WTC11 (cell line): ENCODE measurements around the gene C17orf114.
A peak's percentile ranks its signal among the peaks of the same experiment; 100 is the strongest.

ENCODE experiments used
- ATAC-seq: fragments of 200-7000 bp; cut with Tn5 transposase; 2 replicates; pipeline ENCODE4 v1.10.0; 2021; ENCODE audit warnings: mild to moderate bottlenecking, moderate library complexity
- CTCF ChIA-PET: fragments of 300-600 bp; sonication (Branson Sonifier 250); formaldehyde crosslinking; loops from one replicate; lab custom pipeline; 2021; ENCODE audit warnings: antibody characterized with exemption; lab: Charles Lee
- POLR2A ChIA-PET: fragments of 350-600 bp; sonication (Branson Sonifier 250); formaldehyde crosslinking; loops from one replicate; lab custom pipeline; 2021; ENCODE audit warnings: antibody characterized with exemption; lab: Charles Lee
- DNase-seq: peaks from one replicate; pipeline ENCODE4 v3.0.0; 2021; ENCODE audit warnings: low spot score
- H3K27ac Mint-ChIP-seq: 2 replicates; pipeline ENCODE4 v1.8.0; 2021; ENCODE audit warnings: mixed read lengths
- H3K27me3 Mint-ChIP-seq: 2 replicates; pipeline ENCODE4 v1.8.0; 2021; ENCODE audit warnings: low read depth, mild to moderate bottlenecking, moderate library complexity, mixed read lengths
- H3K36me3 Mint-ChIP-seq: 2 replicates; pipeline ENCODE4 v1.8.0; 2021; ENCODE audit warnings: mixed read lengths
- H3K4me1 Mint-ChIP-seq: 2 replicates; pipeline ENCODE4 v1.8.0; 2022; ENCODE audit warnings: mixed read lengths
- H3K4me3 Mint-ChIP-seq: 2 replicates; pipeline ENCODE4 v1.8.0; 2021; ENCODE audit warnings: mild to moderate bottlenecking, moderate library complexity, mixed read lengths
- H3K9me3 Mint-ChIP-seq: 2 replicates; pipeline ENCODE4 v1.8.0; 2021; ENCODE audit warnings: mixed read lengths
- AFF4 ChIP-seq: sonication (generic); formaldehyde crosslinking; IDR thresholded peaks from 2 replicates; pipeline ENCODE4 v1.8.1; 2023; ENCODE audit warnings: mild to moderate bottlenecking, missing genetic modification reagents, borderline replicate concordance
- ATF1 ChIP-seq: sonication (generic); formaldehyde crosslinking; IDR thresholded peaks from 2 replicates; pipeline ENCODE4 v1.8.1; 2023; ENCODE audit warnings: mild to moderate bottlenecking, moderate library complexity, missing genetic modification reagents
- CTCF ChIP-seq: fragments of 200-600 bp; IDR thresholded peaks from 2 replicates; pipeline ENCODE4 v1.8.0; 2022; ENCODE audit warnings: antibody characterized with exemption
- ELF4 ChIP-seq: sonication (generic); formaldehyde crosslinking; IDR thresholded peaks from 2 replicates; pipeline ENCODE4 v1.8.1; 2022; ENCODE audit warnings: low read depth, mild to moderate bottlenecking, moderate library complexity, missing genetic modification reagents
- ETV6 ChIP-seq: sonication (generic); formaldehyde crosslinking; IDR thresholded peaks from 2 replicates; pipeline ENCODE4 v1.8.1; 2022; ENCODE audit warnings: mild to moderate bottlenecking, missing genetic modification reagents
- IRF1 ChIP-seq: sonication (generic); formaldehyde crosslinking; IDR thresholded peaks from 2 replicates; pipeline ENCODE4 v1.8.0; 2023; ENCODE audit warnings: missing genetic modification reagents
- NFATC4 ChIP-seq: fragments of 250-450 bp; sonication (Bioruptor Pico); IDR thresholded peaks from 2 replicates; pipeline ENCODE4 v1.9.0; 2021; ENCODE audit warnings: mild to moderate bottlenecking
- NR2C2 ChIP-seq: sonication (generic); formaldehyde crosslinking; IDR thresholded peaks from 2 replicates; pipeline ENCODE4 v1.8.0; 2022; ENCODE audit warnings: mild to moderate bottlenecking, missing genetic modification reagents
- USF2 ChIP-seq: sonication (generic); formaldehyde crosslinking; IDR thresholded peaks from 2 replicates; pipeline ENCODE4 v1.8.1; 2023; ENCODE audit warnings: mild to moderate bottlenecking, missing genetic modification reagents, moderate library complexity
- ZNF263 ChIP-seq: sonication (generic); formaldehyde crosslinking; IDR thresholded peaks from 2 replicates; pipeline ENCODE4 v1.8.1; 2022; ENCODE audit warnings: low read depth, mild to moderate bottlenecking, moderate library complexity, missing genetic modification reagents
- ZNF416 ChIP-seq: fragments of 250-450 bp; sonication (Bioruptor Pico); IDR thresholded peaks from 2 replicates; pipeline ENCODE4 v1.9.0; 2021; ENCODE audit warnings: mild to moderate bottlenecking, inconsistent platforms
- TF ChIP-seq, protein P1 (sequence below): fragments of 250-450 bp; sonication (Bioruptor Pico); conservative IDR thresholded peaks from 2 replicates; pipeline ENCODE4 v1.9.0; 2021; ENCODE audit warnings: mild to moderate bottlenecking

The C17orf114 gene

GRCh38 chr17:4816826-4817225 lies 14.7 kb upstream of the C17orf114 start (continued):
- TF ChIP-seq AFF4 (CRISPR knock-in tag), result no peak
- no peak for TF ChIP-seq ZNF416 (CRISPR knock-in tag)
- no peak for TF ChIP-seq ZNF263 (CRISPR knock-in tag)
- TF ChIP-seq IRF1 (CRISPR knock-in tag), result no peak
- TF ChIP-seq NR2C2, result no peak
- no peak for TF ChIP-seq ETV6 (CRISPR knock-in tag)
- no peak for TF ChIP-seq USF2
- TF ChIP-seq CTCF, result no peak
- TF ChIP-seq ELF4 (CRISPR knock-in tag), result no peak
- TF ChIP-seq, protein P1, sequence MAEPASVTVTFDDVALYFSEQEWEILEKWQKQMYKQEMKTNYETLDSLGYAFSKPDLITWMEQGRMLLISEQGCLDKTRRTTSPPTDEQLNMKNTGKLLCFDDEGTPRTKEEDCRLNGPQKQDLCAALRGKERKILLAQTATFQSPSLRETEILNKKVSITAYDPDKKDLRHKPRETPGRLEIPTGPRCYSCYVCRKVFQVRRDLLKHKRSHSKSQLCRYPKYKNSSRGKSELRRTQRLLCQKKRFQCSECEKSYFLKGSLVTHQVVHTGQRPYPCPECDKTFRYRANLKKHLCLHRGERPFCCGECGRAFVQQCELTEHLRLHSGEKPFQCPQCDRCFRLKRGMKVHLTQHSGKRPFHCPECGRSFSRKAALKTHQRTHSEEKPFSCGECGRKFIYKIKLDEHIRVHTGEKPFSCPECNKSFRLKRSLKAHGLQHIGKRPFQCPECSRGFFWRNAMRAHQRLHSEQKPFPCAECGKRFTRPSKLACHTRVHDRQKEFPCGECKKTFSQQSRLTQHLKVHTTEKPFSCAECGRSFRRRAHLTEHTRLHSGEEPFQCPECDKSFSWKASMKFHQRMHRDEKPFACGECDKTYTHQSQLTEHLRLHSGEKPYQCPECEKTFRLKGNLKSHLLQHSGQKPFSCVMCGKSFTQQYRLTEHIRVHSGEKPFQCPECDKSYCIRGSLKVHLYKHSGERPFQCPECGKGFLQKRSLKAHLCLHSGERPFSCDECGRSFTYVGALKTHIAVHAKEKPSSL (CRISPR knock-in tag), result no peak

DNA sequence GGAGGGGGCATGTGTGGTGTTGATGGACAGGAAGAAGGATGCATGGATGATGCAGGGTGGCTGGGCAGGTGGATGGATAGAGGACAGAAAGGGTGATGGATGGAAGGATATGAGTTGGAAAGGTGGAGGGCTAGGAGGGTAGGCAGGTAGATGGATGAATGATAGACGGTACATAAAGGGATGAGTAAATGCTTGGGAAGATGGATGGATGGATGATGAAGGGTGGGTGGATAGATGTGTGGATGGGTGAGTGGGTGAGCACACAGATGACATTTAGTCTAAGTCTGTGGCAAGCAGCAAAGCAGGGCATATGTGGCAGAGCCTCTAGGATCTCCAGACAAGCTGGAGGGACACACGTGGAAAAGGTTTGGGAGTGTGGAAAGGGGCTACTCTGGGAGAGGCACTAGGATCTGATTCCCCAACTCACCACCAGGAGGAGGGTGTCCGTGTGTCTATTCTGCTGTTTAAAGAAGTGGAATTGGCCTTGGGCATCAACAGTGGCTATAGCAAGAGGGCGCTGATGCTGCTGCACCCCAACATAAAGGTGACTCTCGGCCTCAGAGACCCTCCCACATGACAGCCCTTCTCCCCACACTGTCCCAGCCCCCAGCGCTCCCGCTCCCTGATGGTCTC lies 13.0 kb upstream of the C17orf114 start:
- ChIA-PET CTCF (no interaction called here), POLR2A (no interaction called here)
- no peak for DNase-seq
- Mint-ChIP-seq H3K27me3 (no peaks in the 10 kb centered on the region), H3K9me3 (no peaks in the 10 kb centered on the region), H3K4me1 (no peaks in the 10 kb centered on the region)
- no peak for TF ChIP-seq NFATC4
- TF ChIP-seq CTCF, result peak; percentile 23; the same call in 1 of the 2 replicates
- no peak for TF ChIP-seq ATF1
- TF ChIP-seq, all 79 proteins: peak for 1
- ATAC-seq, result peak; percentile 75
- peaks cover 31% of the 10 kb centered on the region for H3K36me3 Mint-ChIP-seq
- H3K27ac Mint-ChIP-seq, result no peak overlapping the region
- no peak overlapping the region for H3K4me3 Mint-ChIP-seq
